Keratinocyte (primary cell): Measurements from ENCODE around the gene RABGEF1.

ENCODE experiments used
- EZH2 ChIP-seq: IDR thresholded peaks from one replicate; pipeline ENCODE4 v1.6.1; 2012; ENCODE audit warnings: inconsistent platforms, mild to moderate bottlenecking, low read length, moderate library complexity
- TF ChIP-seq, protein P1 (sequence below), 3 experiments: IDR thresholded peaks in 1 of 3; conservative IDR thresholded peaks in 1 of 3; optimal IDR thresholded peaks in 1 of 3; 2 replicates in 2 of 3; 3 replicates in 1 of 3; pipeline versions ENCODE3 to v1.5.1; 2011; ENCODE audit warnings: low read length in 3 of 3, mild to moderate bottlenecking in 3 of 3, moderate library complexity in 2 of 3, control low read depth in 1 of 3, inconsistent platforms in 1 of 3; ENCODE audit not compliant: insufficient read depth in 2 of 3; ENCODE audit errors: extremely low read depth in 1 of 3

DNA sequence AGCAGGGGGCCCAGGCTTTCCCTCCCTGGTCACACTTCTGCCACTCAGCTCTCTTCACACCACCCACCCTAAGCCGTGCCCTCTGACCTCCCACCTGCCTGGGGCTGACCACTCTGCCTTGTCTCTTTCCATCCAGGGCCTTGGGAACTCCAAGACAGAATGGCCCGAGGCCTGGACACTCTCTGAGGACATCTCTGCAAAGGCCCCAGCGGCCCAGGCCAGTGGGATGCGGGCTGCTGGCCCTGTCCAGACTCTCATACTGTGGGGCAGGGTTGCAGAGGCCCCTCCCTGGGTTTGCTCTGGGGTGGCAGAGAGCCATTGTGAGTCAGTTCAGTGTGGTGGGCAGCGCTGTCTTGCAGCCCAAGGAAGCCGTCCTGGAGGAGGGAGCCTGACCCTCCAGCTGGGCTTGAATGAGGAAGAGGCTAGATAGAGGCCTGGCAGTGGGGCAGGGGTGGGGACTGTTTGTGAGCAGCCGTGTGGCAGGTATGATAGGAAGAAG is 39.9 kb upstream of the RABGEF1 start:
- TF ChIP-seq, protein P1, sequence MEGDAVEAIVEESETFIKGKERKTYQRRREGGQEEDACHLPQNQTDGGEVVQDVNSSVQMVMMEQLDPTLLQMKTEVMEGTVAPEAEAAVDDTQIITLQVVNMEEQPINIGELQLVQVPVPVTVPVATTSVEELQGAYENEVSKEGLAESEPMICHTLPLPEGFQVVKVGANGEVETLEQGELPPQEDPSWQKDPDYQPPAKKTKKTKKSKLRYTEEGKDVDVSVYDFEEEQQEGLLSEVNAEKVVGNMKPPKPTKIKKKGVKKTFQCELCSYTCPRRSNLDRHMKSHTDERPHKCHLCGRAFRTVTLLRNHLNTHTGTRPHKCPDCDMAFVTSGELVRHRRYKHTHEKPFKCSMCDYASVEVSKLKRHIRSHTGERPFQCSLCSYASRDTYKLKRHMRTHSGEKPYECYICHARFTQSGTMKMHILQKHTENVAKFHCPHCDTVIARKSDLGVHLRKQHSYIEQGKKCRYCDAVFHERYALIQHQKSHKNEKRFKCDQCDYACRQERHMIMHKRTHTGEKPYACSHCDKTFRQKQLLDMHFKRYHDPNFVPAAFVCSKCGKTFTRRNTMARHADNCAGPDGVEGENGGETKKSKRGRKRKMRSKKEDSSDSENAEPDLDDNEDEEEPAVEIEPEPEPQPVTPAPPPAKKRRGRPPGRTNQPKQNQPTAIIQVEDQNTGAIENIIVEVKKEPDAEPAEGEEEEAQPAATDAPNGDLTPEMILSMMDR (optimal IDR thresholded peaks at IDR 0.05 in 1 of 3, IDR thresholded peaks at IDR 0.05 in 1 of 3, conservative IDR thresholded peaks at IDR 0.05 in 1 of 3; ENCODE audit: extremely low read depth in 1 of 3, insufficient read depth in 2 of 3, low read length in 3 of 3), result no peak
- no peak for TF ChIP-seq EZH2
